Epidermal melanocyte (primary cell): Measurements from ENCODE around the gene PTGDS.

Experiments used
- DNase-seq: peaks from one replicate; pipeline ENCODE4 v3.0.0; 2011; ENCODE audit warnings: low spot score; ENCODE audit not compliant: insufficient read length

Gene PTGDS

GRCh38 chr9:136957901-136958300 lies 19.4 kb upstream of the PTGDS start:
- no peak for DNase-seq

- DNase-seq, result no peak
Measured at GRCh38 chr9:136958473-136958872, 18.8 kb upstream of the PTGDS start.

- DNase-seq, result no peak
Measured at GRCh38 chr9:136958898-136959850, 18.1 kb upstream of the PTGDS start.

GRCh38 chr9:136960212-136960937 lies 16.9 kb upstream of the PTGDS start:
- no peak for DNase-seq

- DNase-seq, result no peak
Measured at GRCh38 chr9:136960938-136961275, 16.4 kb upstream of the PTGDS start.

- no peak for DNase-seq
Measured at GRCh38 chr9:136961279-136962065, 15.8 kb upstream of the PTGDS start.

GRCh38 chr9:136962163-136962562 lies 15.1 kb upstream of the PTGDS start:
- DNase-seq, result no peak

GRCh38 chr9:136962701-136963248 lies 14.5 kb upstream of the PTGDS start:
- DNase-seq, result no peak

- DNase-seq, result no peak
Measured at GRCh38 chr9:136963341-136963740, 14.0 kb upstream of the PTGDS start.

- DNase-seq, result no peak
Measured at GRCh38 chr9:136963751-136964150, 13.6 kb upstream of the PTGDS start.

- no peak for DNase-seq
Measured at GRCh38 chr9:136964171-136964689, 13.1 kb upstream of the PTGDS start.

- DNase-seq, result no peak
Measured at GRCh38 chr9:136964833-136965422, 12.4 kb upstream of the PTGDS start.

GRCh38 chr9:136965771-136966484 lies 11.4 kb upstream of the PTGDS start:
- DNase-seq, result no peak

GRCh38 chr9:136968333-136969127 lies 8.8 kb upstream of the PTGDS start:
- no peak for DNase-seq

GRCh38 chr9:136969150-136969549 lies 8.2 kb upstream of the PTGDS start:
- DNase-seq, result no peak

GRCh38 chr9:136969774-136970173 lies 7.5 kb upstream of the PTGDS start:
- no peak for DNase-seq

- DNase-seq, result no peak
Measured at GRCh38 chr9:136970361-136970760, 6.9 kb upstream of the PTGDS start.

- DNase-seq, result no peak
Measured at GRCh38 chr9:136971746-136972145, 5.6 kb upstream of the PTGDS start.

GRCh38 chr9:136972335-136972734 lies 5.0 kb upstream of the PTGDS start:
- no peak for DNase-seq
